ENCODE results near the gene IL5.
A peak's percentile ranks its signal among the peaks of the same experiment; 100 is the strongest.
"Not testable (repeated sequence)": the region's sequence is repeated elsewhere in the genome, so short reads cannot be mapped to it uniquely, and the experiment has no call there.

The IL5 gene

GRCh38 chr5:132556153-132556762 is 12.9 kb upstream of the IL5 start:
- no peak for DNase-seq (ENCODE audit: low spot score)
- TF ChIP-seq CTCF (conservative IDR thresholded peaks at IDR 0.05; ENCODE audit: low read depth): no peak
- POLR2A ChIA-PET (ENCODE audit: low non-redundant PET): interaction anchor here (0.5 to 0.7 kb wide), 3 partner anchors 22 to 1496 kb away, joined by 3 to 5 read pairs (median 3); no protein-coding TSS in a partner anchor
- peak overlapping the region; percentile 89 for H3K27ac ChIP-seq
- CTCF ChIA-PET: no interaction called here

DNA sequence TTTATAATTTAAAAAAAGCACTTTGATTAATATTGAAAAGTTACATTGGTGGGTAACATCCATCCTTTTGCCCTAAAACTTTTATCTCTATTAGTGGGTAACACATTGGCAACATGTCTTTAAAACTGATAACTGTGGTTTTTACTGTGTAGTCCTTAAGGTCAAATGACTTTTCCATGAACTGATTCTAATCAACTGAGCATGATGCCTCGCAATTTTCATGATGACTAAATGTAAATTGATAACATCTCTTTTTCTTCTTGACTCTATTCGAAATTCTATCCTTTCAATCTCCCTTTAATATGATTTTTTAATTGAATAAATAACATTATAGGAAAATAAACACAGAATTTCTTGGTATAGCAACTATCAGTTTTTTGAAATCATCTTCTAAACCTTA is 6.3 kb upstream of the IL5 start:
- ChIA-PET POLR2A (ENCODE audit: low non-redundant PET) (no interaction called here), CTCF (no interaction called here)
- DNase-seq (ENCODE audit: low spot score): no peak
- H3K27ac ChIP-seq: no peak overlapping the region
- TF ChIP-seq CTCF (conservative IDR thresholded peaks at IDR 0.05; ENCODE audit: low read depth): no peak

DNA sequence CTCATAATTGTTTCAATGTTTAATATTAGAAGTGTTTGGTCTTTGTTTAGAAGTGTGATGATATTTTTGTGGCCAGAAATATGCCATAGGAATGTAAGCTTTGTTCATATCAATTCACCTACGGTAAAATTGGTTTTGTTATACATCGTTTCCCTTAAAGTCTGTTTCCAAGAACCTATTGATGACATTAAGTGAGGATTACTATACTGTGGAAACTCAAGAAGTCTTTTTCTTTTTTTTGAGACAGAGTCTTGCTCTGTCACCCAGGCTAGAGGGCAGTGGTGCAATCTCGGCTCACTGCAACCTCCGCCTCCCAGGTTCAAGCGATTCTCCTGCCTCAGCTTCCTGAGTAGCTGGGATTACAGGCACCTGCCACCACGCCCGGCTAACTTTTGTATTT is 5.5 kb upstream of the IL5 start:
- H3K27ac ChIP-seq; POLR2A ChIA-PET (ENCODE audit: low non-redundant PET); DNase-seq (ENCODE audit: low spot score): not testable (repeated sequence)
- CTCF ChIA-PET: interaction anchor here (0.6 to 1.4 kb wide), 3 partner anchors 22 to 145 kb away, joined by 3 to 5 read pairs (median 3); no protein-coding TSS in a partner anchor

GRCh38 chr5:132547269-132547668 is 3.9 kb upstream of the IL5 start:
- no peak for DNase-seq (ENCODE audit: low spot score)
- ChIA-PET POLR2A (ENCODE audit: low non-redundant PET) (no interaction called here), CTCF (interaction anchor here (0.6 kb wide), 1 partner anchor 76 kb away, joined by 3 read pairs; no protein-coding TSS in a partner anchor)
- no peak overlapping the region for H3K27ac ChIP-seq
- no peak for TF ChIP-seq CTCF (conservative IDR thresholded peaks at IDR 0.05; ENCODE audit: low read depth)

DNA sequence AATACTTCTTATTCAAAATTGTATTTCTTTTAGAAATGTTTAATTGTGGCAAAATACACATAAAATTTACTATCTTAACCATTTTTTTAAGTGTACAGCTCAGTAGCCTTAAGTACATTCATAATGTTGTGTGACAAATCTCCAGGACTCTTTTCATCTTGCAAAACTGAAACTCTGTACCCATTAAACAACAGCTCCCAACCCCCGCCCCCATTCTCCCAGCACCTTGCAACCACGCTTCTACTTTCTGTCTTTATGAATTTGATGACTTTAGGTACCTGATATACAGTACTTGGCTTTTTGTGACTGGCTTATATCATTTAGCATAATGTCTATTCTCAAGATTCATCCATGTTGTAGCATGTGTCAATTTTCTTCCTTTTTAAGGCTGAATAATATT is 2.8 kb upstream of the IL5 start:
- ChIA-PET CTCF (interaction anchor here (0.8 kb wide), 1 partner anchor 14 kb away, joined by 3 read pairs; no protein-coding TSS in a partner anchor), POLR2A (ENCODE audit: low non-redundant PET) (interaction anchor here (0.6 kb wide), 1 partner anchor 362 kb away, joined by 3 read pairs; no protein-coding TSS in a partner anchor)
- no peak overlapping the region for H3K27ac ChIP-seq
- TF ChIP-seq CTCF (conservative IDR thresholded peaks at IDR 0.05; ENCODE audit: low read depth): no peak
- DNase-seq (ENCODE audit: low spot score): no peak

DNA sequence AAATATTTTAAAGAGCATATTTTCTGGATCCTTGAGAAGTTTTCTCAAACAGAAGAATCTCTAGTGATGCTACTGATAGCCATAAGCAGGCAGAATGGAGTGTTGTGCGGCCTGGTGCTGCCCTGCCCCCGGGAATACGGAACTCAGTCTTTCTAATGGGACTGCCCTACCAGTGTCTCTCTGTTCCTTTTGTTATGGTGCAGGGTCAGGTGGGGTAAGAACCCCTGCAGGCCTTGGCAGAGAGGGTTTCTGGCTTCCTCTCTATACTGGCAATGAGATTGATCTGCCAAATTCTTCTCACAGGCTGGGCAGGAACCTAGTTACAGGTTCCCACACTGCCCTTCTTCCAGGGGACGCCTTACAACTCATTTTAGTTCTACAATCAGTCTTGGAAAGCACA is 2.6 kb downstream of the IL5 start:
- no peak for TF ChIP-seq CTCF (conservative IDR thresholded peaks at IDR 0.05; ENCODE audit: low read depth)
- POLR2A ChIA-PET (ENCODE audit: low non-redundant PET): no interaction called here
- no peak for DNase-seq (ENCODE audit: low spot score)
- H3K27ac ChIP-seq: no peak overlapping the region
- CTCF ChIA-PET: no interaction called here

DNA sequence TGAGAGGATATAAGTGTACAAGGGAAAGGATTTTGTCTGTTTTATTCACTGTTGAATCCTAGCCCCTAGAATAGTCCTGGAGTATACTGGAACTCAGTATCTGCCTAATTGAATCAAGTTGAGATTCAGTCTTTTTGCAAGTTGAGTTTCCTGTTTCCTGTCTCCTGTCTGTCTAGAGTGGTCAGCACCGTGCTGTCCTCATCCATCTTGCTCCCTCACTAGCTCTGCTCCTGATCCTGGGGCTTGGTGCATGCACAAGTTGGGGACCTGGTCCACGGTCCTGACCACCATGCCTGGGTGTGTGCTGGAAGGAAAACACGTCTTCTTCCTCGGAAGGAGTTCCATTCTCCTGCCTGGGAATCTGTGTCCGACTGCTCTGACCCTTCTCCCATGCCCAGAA is 3.2 kb downstream of the IL5 start:
- no peak overlapping the region for H3K27ac ChIP-seq
- ChIA-PET POLR2A (ENCODE audit: low non-redundant PET) (no interaction called here), CTCF (interaction anchor here (0.5 kb wide), 1 partner anchor 67 kb away, joined by 3 read pairs; no protein-coding TSS in a partner anchor)
- no peak for DNase-seq (ENCODE audit: low spot score)
- no peak for TF ChIP-seq CTCF (conservative IDR thresholded peaks at IDR 0.05; ENCODE audit: low read depth)

Measured in RWPE1 (cell line).